Measurements from ENCODE around the gene PARG.
"Not testable (repeated sequence)": the region's sequence is repeated elsewhere in the genome, so short reads cannot be mapped to it uniquely, and the experiment has no call there.

GRCh38 chr10:49953122-49953521 is 11.3 kb upstream of the PARG start:
- TF ChIP-seq RARB (CRISPR knock-in tag; IDR thresholded peaks at IDR 0.05); TSHZ2 (CRISPR knock-in tag; IDR thresholded peaks at IDR 0.05); ZNF8 (CRISPR knock-in tag; IDR thresholded peaks at IDR 0.05); ZFP3 (CRISPR knock-in tag; IDR thresholded peaks at IDR 0.05); ZFP30 (CRISPR knock-in tag; IDR thresholded peaks at IDR 0.05); SNAI2 (CRISPR knock-in tag; IDR thresholded peaks at IDR 0.05); PATZ1 (CRISPR knock-in tag; IDR thresholded peaks at IDR 0.05; ENCODE audit: borderline replicate concordance); ARNTL (CRISPR knock-in tag; IDR thresholded peaks at IDR 0.05; ENCODE audit: borderline replicate concordance, low read depth); PPARA (CRISPR knock-in tag; IDR thresholded peaks at IDR 0.05; ENCODE audit: borderline replicate concordance); OSR1 (CRISPR knock-in tag; IDR thresholded peaks at IDR 0.05): not testable (repeated sequence)

All from SK-N-SH treated with all-trans-retinoic acid at 6 μM for 48 hours (cell line).